CD4-positive, alpha-beta T cell (primary cell): Measurements from ENCODE around the gene TPT1. TPM values are rescaled to one million over a fixed set of nuclear protein-coding genes. Genes with fewer than 3 reads are reported as not detected.

ENCODE experiments used
- ATAC-seq: fragments of 200-7000 bp; cut with Tn5 transposase; one replicate; pipeline ENCODE4 v1.10.0; 2022; ENCODE audit warnings: mild to moderate bottlenecking; ENCODE audit not compliant: poor library complexity
- CTCF ChIA-PET: fragments of 350-600 bp; sonication (Branson Sonifier 250); formaldehyde crosslinking; loops from one replicate; lab custom pipeline; 2021; ENCODE audit warnings: antibody characterized with exemption, inconsistent platforms; lab: Charles Lee
- POLR2A ChIA-PET: fragments of 350-600 bp; sonication (Branson Sonifier 250); formaldehyde crosslinking; loops from one replicate; lab custom pipeline; 2021; ENCODE audit warnings: antibody characterized with exemption, inconsistent platforms; lab: Charles Lee
- DNase-seq, 14 experiments: peaks; one replicate each; pipeline ENCODE4 v3.0.0-alpha.2; 2013 to 2020; ENCODE audit warnings: mixed read lengths in 2 of 14
- H3K27ac ChIP-seq, 2 donors: one replicate each; pipeline versions ENCODE4 v1.5.1 to v1.7.0; 2013; ENCODE audit warnings: low read length in 2 of 2, low read depth in 1 of 2, mild to moderate bottlenecking in 1 of 2
- H3K27me3 ChIP-seq, 2 experiments: 1 replicate in 1 of 2; 2 replicates in 1 of 2; pipeline versions ENCODE4 v1.6.1 to v1.7.0; 2013; ENCODE audit warnings: low read length in 2 of 2, control low read depth in 1 of 2, mild to moderate bottlenecking in 1 of 2, moderate library complexity in 1 of 2; ENCODE audit not compliant: insufficient read depth in 2 of 2, control insufficient read depth in 1 of 2
- H3K36me3 ChIP-seq: one replicate; pipeline ENCODE4 v1.6.1; 2013; ENCODE audit warnings: low read length, control low read depth; ENCODE audit not compliant: insufficient read depth
- H3K4me1 ChIP-seq: one replicate; pipeline ENCODE4 v1.6.1; 2013; ENCODE audit warnings: low read length, control low read depth; ENCODE audit not compliant: insufficient read depth
- H3K4me3 ChIP-seq: one replicate; pipeline ENCODE4 v1.5.1; 2013; ENCODE audit warnings: mild to moderate bottlenecking, low read length, moderate library complexity
- H3K9me3 ChIP-seq, 2 experiments: 1 replicate in 1 of 2; 2 replicates in 1 of 2; pipeline versions ENCODE4 v1.6.1 to v1.7.0; 2013; ENCODE audit warnings: low read length in 2 of 2, mild to moderate bottlenecking in 2 of 2, control low read depth in 1 of 2, moderate library complexity in 1 of 2; ENCODE audit not compliant: control insufficient read depth in 1 of 2, insufficient read depth in 1 of 2
- H3K27ac Mint-ChIP-seq: one replicate; pipeline ENCODE4 v1.8.0; 2020; ENCODE audit warnings: mixed read lengths
- H3K27me3 Mint-ChIP-seq: one replicate; pipeline ENCODE4 v1.8.0; 2021; ENCODE audit warnings: mixed read lengths
- H3K36me3 Mint-ChIP-seq: one replicate; pipeline ENCODE4 v1.8.0; 2021; ENCODE audit warnings: low read depth, mixed read lengths
- H3K4me1 Mint-ChIP-seq: one replicate; pipeline ENCODE4 v1.8.0; 2021; ENCODE audit warnings: low read depth, mixed read lengths
- H3K4me3 Mint-ChIP-seq: one replicate; pipeline ENCODE4 v1.8.0; 2020; ENCODE audit warnings: mild to moderate bottlenecking, mixed read lengths
- H3K9me3 Mint-ChIP-seq: one replicate; pipeline ENCODE4 v1.8.0; 2020; ENCODE audit warnings: mixed read lengths
- intact Hi-C, 2 experiments: fragments of 100-400 bp; cut with DNase I in 1 of 2; cut with micrococcal nuclease in 1 of 2; formaldehyde crosslinking; loops; one replicate each; pipeline versions ENCODE4 v1.15.1 to v1.9.0; 2023 to 2025; cut with DNase I, micrococcal nuclease
- total RNA-seq, 174 experiments: library from RNA in 2 of 174; stranded (reverse) in 2 of 174; gene quantifications; one replicate each; pipeline ENCODE4 v1.2.3 and lab custom pipeline; 2021 to 2026
- TF ChIP-seq, protein P1 (sequence below): fragments of 200-600 bp; IDR thresholded peaks from one replicate; pipeline ENCODE4 v1.8.0; 2022; ENCODE audit warnings: antibody characterized with exemption, mild to moderate bottlenecking

TPT1 gene
- total RNA-seq, 2 experiments from 2014 or later: 8,742 to 8,834 TPM

- Histone ChIP-seq H3K9me3 (no peaks in the 10 kb centered on the region), H3K4me1 (peaks cover 82% of the 10 kb centered on the region), H3K27me3 (no peaks in the 10 kb centered on the region), H3K36me3 (peaks cover 39% of the 10 kb centered on the region), H3K4me3 (no peak overlapping the region), H3K27ac (peak overlapping the region; percentile 22 to 50)
- POLR2A ChIA-PET: interaction anchor here (0.6 to 1.1 kb wide), 3 partner anchors 33 to 1317 kb away, joined by 3 to 10 read pairs (median 3); no protein-coding TSS in a partner anchor
- Mint-ChIP-seq H3K27me3 (no peaks in the 10 kb centered on the region), H3K27ac (peak overlapping the region; percentile 84), H3K4me3 (peak overlapping the region; percentile 63), H3K4me1 (peaks cover 95% of the 10 kb centered on the region), H3K36me3 (peaks cover 36% of the 10 kb centered on the region), H3K9me3 (no peaks in the 10 kb centered on the region)
- intact Hi-C loops: loop anchor here (1.0 to 10.0 kb wide), 5 partner anchors 23 to 851 kb away; partner anchors contain the start of genes GTF2F2 (in 2 of the 2) and LCP1 (in 1 of the 2)
- DNase-seq: peak in 9 of 14 experiments; percentile 23 to 74 (median 39)
- ATAC-seq: peak; percentile 76
- TF ChIP-seq, protein P1, sequence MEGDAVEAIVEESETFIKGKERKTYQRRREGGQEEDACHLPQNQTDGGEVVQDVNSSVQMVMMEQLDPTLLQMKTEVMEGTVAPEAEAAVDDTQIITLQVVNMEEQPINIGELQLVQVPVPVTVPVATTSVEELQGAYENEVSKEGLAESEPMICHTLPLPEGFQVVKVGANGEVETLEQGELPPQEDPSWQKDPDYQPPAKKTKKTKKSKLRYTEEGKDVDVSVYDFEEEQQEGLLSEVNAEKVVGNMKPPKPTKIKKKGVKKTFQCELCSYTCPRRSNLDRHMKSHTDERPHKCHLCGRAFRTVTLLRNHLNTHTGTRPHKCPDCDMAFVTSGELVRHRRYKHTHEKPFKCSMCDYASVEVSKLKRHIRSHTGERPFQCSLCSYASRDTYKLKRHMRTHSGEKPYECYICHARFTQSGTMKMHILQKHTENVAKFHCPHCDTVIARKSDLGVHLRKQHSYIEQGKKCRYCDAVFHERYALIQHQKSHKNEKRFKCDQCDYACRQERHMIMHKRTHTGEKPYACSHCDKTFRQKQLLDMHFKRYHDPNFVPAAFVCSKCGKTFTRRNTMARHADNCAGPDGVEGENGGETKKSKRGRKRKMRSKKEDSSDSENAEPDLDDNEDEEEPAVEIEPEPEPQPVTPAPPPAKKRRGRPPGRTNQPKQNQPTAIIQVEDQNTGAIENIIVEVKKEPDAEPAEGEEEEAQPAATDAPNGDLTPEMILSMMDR: no peak
- CTCF ChIA-PET: interaction anchor here (1.1 kb wide), 2 partner anchors 17 to 24 kb away, joined by 4 to 5 read pairs; no protein-coding TSS in a partner anchor
Observed at GRCh38 chr13:45333977-45334922, 6.7 kb downstream of the TPT1 start.

DNA sequence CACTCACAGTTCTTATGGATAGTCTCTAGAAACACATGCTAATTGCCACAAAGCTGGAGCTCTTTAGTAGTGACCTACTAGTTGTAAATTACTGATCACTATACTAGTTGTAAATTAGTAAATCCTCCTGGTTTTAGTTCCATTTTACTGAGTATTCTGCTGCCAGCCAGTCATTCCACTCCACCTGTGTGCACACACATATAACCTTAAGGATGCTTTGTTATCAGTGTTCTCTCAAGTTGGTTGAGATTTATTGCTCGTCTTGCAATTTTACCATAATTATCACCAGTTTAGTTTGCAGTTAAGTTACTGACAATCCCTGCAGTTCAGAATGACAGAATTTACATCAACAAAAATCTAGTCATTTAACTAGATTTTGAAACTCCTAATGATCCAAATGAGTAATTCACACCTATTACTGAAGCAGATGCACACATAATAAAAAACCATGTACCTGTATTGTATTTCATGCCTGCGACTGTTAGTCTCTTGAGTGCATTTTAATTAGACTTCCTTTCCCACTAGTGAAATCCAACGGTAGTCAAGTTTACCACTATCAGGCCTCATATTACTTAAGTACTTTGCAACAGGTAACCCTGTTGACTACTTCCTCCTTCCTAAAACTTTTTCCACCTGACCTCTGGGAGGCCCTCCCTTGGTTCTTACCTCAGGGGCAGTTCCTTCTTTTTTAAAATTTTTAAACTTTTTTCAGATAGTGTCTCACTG lies 7.6 kb downstream of the TPT1 start:
- ChIA-PET CTCF (interaction anchor here (1.1 to 1.6 kb wide), 2 partner anchors 18 to 61 kb away, joined by 3 to 4 read pairs; no protein-coding TSS in a partner anchor), POLR2A (interaction anchor here (0.8 to 2.1 kb wide), 5 partner anchors 8 to 720 kb away, joined by 3 to 10 read pairs (median 4); partner anchors contain the start of genes SLC25A30 and TPT1)
- no peaks in the 10 kb centered on the region for H3K9me3 ChIP-seq
- H3K27me3 ChIP-seq: no peaks in the 10 kb centered on the region
- H3K4me1 ChIP-seq: peaks cover 82% of the 10 kb centered on the region
- intact Hi-C loops: loop anchor here (5.0 to 10.0 kb wide), 4 partner anchors 36 to 851 kb away; partner anchors contain the start of genes GTF2F2 (in 2 of the 2) and LCP1 (in 1 of the 2)
- H3K36me3 ChIP-seq: peaks cover 30% of the 10 kb centered on the region
- peak overlapping the region; percentile 22 to 50 for H3K27ac ChIP-seq
- H3K27me3 Mint-ChIP-seq: no peaks in the 10 kb centered on the region
- ATAC-seq (no peak), DNase-seq (no peak)
- TF ChIP-seq, protein P1: no peak
- H3K4me3 ChIP-seq: no peak overlapping the region
- H3K4me3 Mint-ChIP-seq: peak overlapping the region; percentile 25
- H3K4me1 Mint-ChIP-seq: peaks cover 95% of the 10 kb centered on the region
- H3K36me3 Mint-ChIP-seq: peaks cover 28% of the 10 kb centered on the region
- peak overlapping the region; percentile 84 for H3K27ac Mint-ChIP-seq
- no peaks in the 10 kb centered on the region for H3K9me3 Mint-ChIP-seq

DNA sequence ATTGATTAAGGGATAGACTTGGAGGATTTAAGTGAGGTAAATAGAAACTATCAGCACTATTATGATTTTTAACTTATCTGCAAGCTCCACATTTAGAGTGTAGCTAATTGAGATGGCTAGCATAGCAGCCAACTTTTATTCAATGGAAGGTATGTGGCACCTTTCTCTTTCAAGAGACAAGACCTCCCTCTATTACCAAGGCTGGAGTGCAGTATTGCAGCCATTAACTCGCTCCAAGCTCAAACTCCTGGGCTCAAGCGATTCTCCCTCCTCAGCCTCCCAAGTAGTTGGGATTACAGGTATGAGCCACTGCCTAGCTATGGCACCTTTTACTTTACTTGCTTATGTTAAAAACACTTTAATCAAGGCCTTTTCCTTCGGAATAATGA lies 8.2 kb downstream of the TPT1 start:
- H3K27me3 ChIP-seq: no peaks in the 10 kb centered on the region
- Mint-ChIP-seq H3K4me3 (no peak overlapping the region), H3K9me3 (no peaks in the 10 kb centered on the region), H3K27ac (peak overlapping the region; percentile 84), H3K4me1 (peaks cover 94% of the 10 kb centered on the region), H3K36me3 (peaks cover 22% of the 10 kb centered on the region), H3K27me3 (no peaks in the 10 kb centered on the region)
- no peaks in the 10 kb centered on the region for H3K9me3 ChIP-seq
- TF ChIP-seq, protein P1: no peak
- peaks cover 25% of the 10 kb centered on the region for H3K36me3 ChIP-seq
- ChIA-PET POLR2A (interaction anchor here (1.2 to 2.1 kb wide), 4 partner anchors 8 to 85 kb away, joined by 3 to 10 read pairs (median 6); partner anchors contain the start of genes SLC25A30 and TPT1), CTCF (interaction anchor here (0.6 to 1.6 kb wide), 2 partner anchors 61 to 1374 kb away, joined by 3 read pairs; no protein-coding TSS in a partner anchor)
- peaks cover 82% of the 10 kb centered on the region for H3K4me1 ChIP-seq
- no peak overlapping the region for H3K4me3 ChIP-seq
- DNase-seq (no peak), ATAC-seq (no peak)
- no peak overlapping the region for H3K27ac ChIP-seq
- intact Hi-C loops: loop anchor here (5.0 to 10.0 kb wide), 4 partner anchors 36 to 852 kb away; partner anchors contain the start of genes GTF2F2 (in 2 of the 2) and LCP1 (in 1 of the 2)
